Measurements from ENCODE around the gene PCARE.

Gene PCARE

GRCh38 chr2:29082804-29083495 lies 8.6 kb upstream of the PCARE start:
- ChIA-PET POLR2A (no interaction called here), CTCF (no interaction called here)
- no peak for DNase-seq (ENCODE audit: extremely low spot score)
- TF ChIP-seq FOXA1 (IDR thresholded peaks at IDR 0.05) (no peak), FOXM1 (IDR thresholded peaks at IDR 0.05; ENCODE audit: borderline replicate concordance) (no peak), CTBP1 (IDR thresholded peaks at IDR 0.05; ENCODE audit: borderline replicate concordance) (no peak), ARNT (IDR thresholded peaks at IDR 0.05) (no peak), TARDBP (IDR thresholded peaks at IDR 0.05) (no peak), HDGF (IDR thresholded peaks at IDR 0.05; ENCODE audit: borderline replicate concordance) (no peak), LEF1 (IDR thresholded peaks at IDR 0.05; ENCODE audit: borderline replicate concordance) (no peak), PKNOX1 (IDR thresholded peaks at IDR 0.05) (no peak)

GRCh38 chr2:29080886-29081743 lies 6.8 kb upstream of the PCARE start:
- DNase-seq (ENCODE audit: extremely low spot score), result no peak
- ChIA-PET CTCF (no interaction called here), POLR2A (no interaction called here)
- TF ChIP-seq SUZ12 (IDR thresholded peaks at IDR 0.05), result no peak
- TF ChIP-seq PKNOX1 (IDR thresholded peaks at IDR 0.05), result no peak
- no peak for TF ChIP-seq FOXM1 (IDR thresholded peaks at IDR 0.05; ENCODE audit: borderline replicate concordance)
- no peak for TF ChIP-seq NFRKB (IDR thresholded peaks at IDR 0.05)
- no peak for TF ChIP-seq ARNT (IDR thresholded peaks at IDR 0.05)
- no peak for TF ChIP-seq FOXA1 (IDR thresholded peaks at IDR 0.05)

GRCh38 chr2:29079887-29080286 lies 5.6 kb upstream of the PCARE start:
- no peak for DNase-seq (ENCODE audit: extremely low spot score)
- CTCF ChIA-PET, result no interaction called here
- POLR2A ChIA-PET, result no interaction called here
- TF ChIP-seq ELF4 (IDR thresholded peaks at IDR 0.05) (no peak), SUZ12 (IDR thresholded peaks at IDR 0.05) (no peak), L3MBTL2 (conservative IDR thresholded peaks at IDR 0.05) (no peak), PKNOX1 (IDR thresholded peaks at IDR 0.05) (no peak), FOXK2 (IDR thresholded peaks at IDR 0.05) (no peak), ZNF384 (IDR thresholded peaks at IDR 0.05) (no peak), LEF1 (IDR thresholded peaks at IDR 0.05; ENCODE audit: borderline replicate concordance) (no peak), TARDBP (IDR thresholded peaks at IDR 0.05) (no peak), SP1 (IDR thresholded peaks at IDR 0.05) (no peak), HDGF (IDR thresholded peaks at IDR 0.05; ENCODE audit: borderline replicate concordance) (no peak), CTBP1 (IDR thresholded peaks at IDR 0.05; ENCODE audit: borderline replicate concordance) (no peak), FOXA1 (IDR thresholded peaks at IDR 0.05) (no peak), BHLHE40 (IDR thresholded peaks at IDR 0.05; ENCODE audit: borderline replicate concordance) (no peak), FOXM1 (IDR thresholded peaks at IDR 0.05; ENCODE audit: borderline replicate concordance) (no peak), NFRKB (IDR thresholded peaks at IDR 0.05) (no peak), ARNT (IDR thresholded peaks at IDR 0.05) (no peak)

- POLR2A ChIA-PET, result no interaction called here
- CTCF ChIA-PET, result interaction anchor here (0.9 kb wide), 1 partner anchor 60 kb away, joined by 3 read pairs; no protein-coding TSS in a partner anchor
- TF ChIP-seq SUZ12 (IDR thresholded peaks at IDR 0.05) (no peak), PKNOX1 (IDR thresholded peaks at IDR 0.05) (no peak), ZNF384 (IDR thresholded peaks at IDR 0.05) (no peak), FOXA1 (IDR thresholded peaks at IDR 0.05) (no peak), TARDBP (IDR thresholded peaks at IDR 0.05) (no peak), LEF1 (IDR thresholded peaks at IDR 0.05; ENCODE audit: borderline replicate concordance) (no peak), SP1 (IDR thresholded peaks at IDR 0.05) (no peak), BHLHE40 (IDR thresholded peaks at IDR 0.05; ENCODE audit: borderline replicate concordance) (no peak)
- DNase-seq (ENCODE audit: extremely low spot score), result no peak
Observed at GRCh38 chr2:29075894-29076705, 1.8 kb upstream of the PCARE start.

- DNase-seq (ENCODE audit: extremely low spot score), result no peak
- TF ChIP-seq ARNT (IDR thresholded peaks at IDR 0.05), result no peak
- TF ChIP-seq PKNOX1 (IDR thresholded peaks at IDR 0.05), result no peak
- no peak for TF ChIP-seq HDGF (IDR thresholded peaks at IDR 0.05; ENCODE audit: borderline replicate concordance)
- TF ChIP-seq ZNF384 (IDR thresholded peaks at IDR 0.05), result no peak
- TF ChIP-seq ELF4 (IDR thresholded peaks at IDR 0.05), result no peak
- no peak for TF ChIP-seq L3MBTL2 (conservative IDR thresholded peaks at IDR 0.05)
- TF ChIP-seq FOXM1 (IDR thresholded peaks at IDR 0.05; ENCODE audit: borderline replicate concordance), result no peak
- no peak for TF ChIP-seq SP1 (IDR thresholded peaks at IDR 0.05)
- no peak for TF ChIP-seq SUZ12 (IDR thresholded peaks at IDR 0.05)
- no peak for TF ChIP-seq LEF1 (IDR thresholded peaks at IDR 0.05; ENCODE audit: borderline replicate concordance)
- TF ChIP-seq BHLHE40 (IDR thresholded peaks at IDR 0.05; ENCODE audit: borderline replicate concordance), result no peak
- ChIA-PET POLR2A (no interaction called here), CTCF (no interaction called here)
Observed at GRCh38 chr2:29073933-29074332, 390 bp downstream of the PCARE start.

All from HEK293T (cell line).